Stimulated activated naive B cell treated with anti-CD40 and anti-IgM and Interleukin-4, amounts not matched to agents 10 μg/mL and 1 μg/mL and 100 μg/mL, for 72 hours (primary cell): ENCODE data around the gene MAEL.
"Not testable (repeated sequence)": the region's sequence is repeated elsewhere in the genome, so short reads cannot be mapped to it uniquely, and the experiment has no call there.

ENCODE experiments used
- ATAC-seq, 2 donors: fragments of 150-1000 bp; cut with Tn5 transposase; replicated peaks; 2 replicates each; pipeline ENCODE4 v1.10.0; 2021; ENCODE audit warnings: moderate library complexity in 1 of 2
- DNase-seq: peaks from one replicate; pipeline ENCODE4 v3.0.0; 2021
- H3K27ac Mint-ChIP-seq: one replicate; pipeline ENCODE4 v1.8.0; 2022; ENCODE audit warnings: mild to moderate bottlenecking, mixed read lengths
- H3K27me3 Mint-ChIP-seq, 2 donors: one replicate each; pipeline ENCODE4 v1.8.0; 2022; ENCODE audit warnings: mixed read lengths in 2 of 2
- H3K36me3 Mint-ChIP-seq, 2 donors: one replicate each; pipeline ENCODE4 v1.8.0; 2022; ENCODE audit warnings: mixed read lengths in 2 of 2, mild to moderate bottlenecking in 1 of 2
- H3K4me1 Mint-ChIP-seq, 2 donors: one replicate each; pipeline ENCODE4 v1.8.0; 2022; ENCODE audit warnings: mixed read lengths in 2 of 2, mild to moderate bottlenecking in 1 of 2
- H3K4me3 Mint-ChIP-seq, 2 donors: one replicate each; pipeline ENCODE4 v1.8.0; 2022; ENCODE audit warnings: mild to moderate bottlenecking in 2 of 2, mixed read lengths in 2 of 2, moderate library complexity in 1 of 2
- H3K9me3 Mint-ChIP-seq, 2 donors: one replicate each; pipeline ENCODE4 v1.8.0; 2022; ENCODE audit warnings: mixed read lengths in 2 of 2, mild to moderate bottlenecking in 1 of 2

The MAEL gene

DNA sequence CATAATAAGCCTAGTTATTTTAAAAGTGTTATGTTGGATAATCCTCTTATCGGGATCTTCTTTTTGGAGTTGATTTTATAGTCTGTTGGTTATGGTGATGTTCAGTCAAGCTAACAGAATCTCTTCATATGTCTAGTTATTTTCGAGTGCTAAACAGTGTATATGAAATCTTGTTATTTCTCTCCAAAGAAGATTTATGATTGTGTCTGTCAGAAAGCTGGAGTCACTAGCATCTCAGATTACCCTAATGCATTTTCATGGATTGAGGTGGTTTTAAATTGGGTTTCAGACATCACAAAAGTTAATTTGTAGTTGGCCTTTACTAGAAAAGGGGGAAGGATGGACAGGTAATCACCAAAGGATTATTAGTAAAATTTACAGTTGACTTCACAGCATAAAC lies 13.3 kb downstream of the MAEL start:
- peaks cover 7 to 16% of the 10 kb centered on the region in 2 donors for H3K9me3 Mint-ChIP-seq
- ATAC-seq = no peak
- H3K27ac Mint-ChIP-seq = no peak overlapping the region
- H3K4me1 Mint-ChIP-seq = no peaks in the 10 kb centered on the region
- DNase-seq = no peak
- H3K27me3 Mint-ChIP-seq = peaks cover 6 to 33% of the 10 kb centered on the region in 2 donors
- no peak overlapping the region for H3K4me3 Mint-ChIP-seq
- peaks cover 1 to 4% of the 10 kb centered on the region in 2 donors for H3K36me3 Mint-ChIP-seq

- Mint-ChIP-seq H3K27me3 (peaks cover 11 to 22% of the 10 kb centered on the region in 2 donors), H3K36me3 (peaks cover 1 to 4% of the 10 kb centered on the region in 2 donors), H3K4me3 (no peak overlapping the region), H3K9me3 (peaks cover 7 to 16% of the 10 kb centered on the region in 2 donors), H3K27ac (no peak overlapping the region), H3K4me1 (no peaks in the 10 kb centered on the region)
- no peak for DNase-seq
- ATAC-seq = no peak
These were observed 14.6 kb downstream of the MAEL start for GRCh38 chr1:167003711-167004110.

- Mint-ChIP-seq H3K27ac (no peak overlapping the region), H3K9me3 (no peaks in the 10 kb centered on the region), H3K27me3 (peaks cover 35 to 38% of the 10 kb centered on the region in 2 donors), H3K4me3 (no peak overlapping the region), H3K4me1 (peaks cover 2 to 7% of the 10 kb centered on the region in 2 donors), H3K36me3 (no peaks in the 10 kb centered on the region)
- no peak for ATAC-seq
- DNase-seq = no peak
These were observed 22.6 kb downstream of the MAEL start for GRCh38 chr1:167011560-167012191.

- Mint-ChIP-seq H3K27ac (no peak overlapping the region), H3K4me3 (no peak overlapping the region), H3K9me3 (no peaks in the 10 kb centered on the region), H3K4me1 (peaks cover 2 to 7% of the 10 kb centered on the region in 2 donors), H3K27me3 (peaks cover 35 to 40% of the 10 kb centered on the region in 2 donors), H3K36me3 (no peaks in the 10 kb centered on the region)
- DNase-seq (no peak), ATAC-seq (no peak)
These were observed 23.5 kb downstream of the MAEL start for GRCh38 chr1:167012570-167012969.

DNA sequence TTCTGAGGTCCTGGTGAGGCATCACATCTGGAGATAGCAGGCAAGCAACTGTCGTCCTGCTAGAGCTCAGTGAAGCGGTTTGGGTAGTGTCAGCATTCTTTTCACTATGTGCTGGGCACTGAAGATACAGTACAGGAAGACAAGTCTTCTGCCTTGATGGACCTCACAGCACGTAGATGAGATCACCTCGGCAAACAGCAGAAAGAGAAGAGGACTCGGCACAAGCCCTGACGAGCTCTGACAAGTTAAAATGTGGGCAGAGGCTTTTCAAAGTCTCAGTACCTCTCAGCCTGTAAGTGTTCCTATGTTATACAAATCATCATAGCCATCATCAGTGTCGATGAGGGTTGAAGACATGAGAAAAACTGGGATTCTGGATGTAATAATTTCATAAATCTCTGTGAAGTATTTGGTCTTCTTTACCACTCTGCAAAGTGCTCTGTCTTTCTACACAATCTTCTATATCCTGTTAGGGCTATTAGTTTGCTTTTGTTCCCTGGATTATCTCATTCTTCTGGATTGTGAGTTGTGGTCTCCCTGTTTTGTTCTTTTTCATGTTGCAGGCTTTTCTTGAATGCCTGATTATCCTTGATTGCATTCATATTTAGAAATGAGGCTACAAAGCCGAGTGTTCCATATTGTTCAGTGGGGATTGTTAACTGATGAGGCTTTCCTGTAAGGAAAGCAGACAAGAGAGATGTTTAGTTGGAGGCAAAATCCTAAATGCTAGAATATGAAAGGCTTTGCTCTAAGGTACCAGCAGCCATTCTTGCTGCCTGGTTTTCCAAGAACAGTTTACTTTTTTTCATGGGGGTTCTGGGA lies 24.2 kb downstream of the MAEL start:
- no peak for ATAC-seq
- Mint-ChIP-seq H3K4me3 (no peak overlapping the region), H3K27ac (no peak overlapping the region), H3K27me3 (peaks cover 35 to 39% of the 10 kb centered on the region in 2 donors), H3K4me1 (peaks cover 2 to 7% of the 10 kb centered on the region in 2 donors), H3K36me3 (no peaks in the 10 kb centered on the region), H3K9me3 (no peaks in the 10 kb centered on the region)
- DNase-seq = no peak

GRCh38 chr1:167016100-167016750 lies 27.1 kb downstream of the MAEL start:
- Mint-ChIP-seq H3K4me3 (no peak overlapping the region), H3K36me3 (no peaks in the 10 kb centered on the region), H3K27ac (no peak overlapping the region), H3K4me1 (peaks cover 0 to 2% of the 10 kb centered on the region in 2 donors), H3K9me3 (no peaks in the 10 kb centered on the region), H3K27me3 (peaks cover 15 to 25% of the 10 kb centered on the region in 2 donors)
- no peak for DNase-seq
- no peak for ATAC-seq

DNA sequence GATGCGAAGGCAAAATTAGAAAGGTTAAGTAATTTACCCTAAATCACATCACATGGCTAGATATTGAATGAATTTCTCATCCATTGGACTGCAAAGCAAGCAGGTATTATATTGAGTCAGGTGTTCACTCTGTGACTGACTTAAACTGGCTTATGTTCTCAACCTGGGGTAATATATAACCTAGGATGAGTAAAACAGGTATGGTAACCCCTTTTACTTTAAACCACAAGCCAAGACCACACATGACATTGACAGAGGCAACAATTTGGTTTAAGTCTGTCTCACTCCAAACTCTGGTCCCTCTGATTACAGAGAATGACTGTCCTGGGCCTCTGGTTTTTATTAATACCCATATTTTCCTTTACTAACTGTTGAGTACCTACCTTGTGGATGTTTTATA lies 33.3 kb downstream of the MAEL start:
- ATAC-seq (no peak), DNase-seq (no peak)
- Mint-ChIP-seq H3K27ac (no peak overlapping the region), H3K36me3 (no peaks in the 10 kb centered on the region), H3K27me3 (peaks cover 14 to 25% of the 10 kb centered on the region in 2 donors), H3K9me3 (no peaks in the 10 kb centered on the region), H3K4me1 (peaks cover 4 to 7% of the 10 kb centered on the region in 2 donors), H3K4me3 (no peak overlapping the region)

- ATAC-seq, H3K36me3 Mint-ChIP-seq, DNase-seq, H3K9me3 Mint-ChIP-seq, H3K27ac Mint-ChIP-seq, H3K4me3 Mint-ChIP-seq, H3K4me1 Mint-ChIP-seq: not testable (repeated sequence)
- peaks cover 31 to 40% of the 10 kb centered on the region in 2 donors for H3K27me3 Mint-ChIP-seq
These were observed 40.5 kb downstream of the MAEL start for GRCh38 chr1:167029553-167029952.

DNA sequence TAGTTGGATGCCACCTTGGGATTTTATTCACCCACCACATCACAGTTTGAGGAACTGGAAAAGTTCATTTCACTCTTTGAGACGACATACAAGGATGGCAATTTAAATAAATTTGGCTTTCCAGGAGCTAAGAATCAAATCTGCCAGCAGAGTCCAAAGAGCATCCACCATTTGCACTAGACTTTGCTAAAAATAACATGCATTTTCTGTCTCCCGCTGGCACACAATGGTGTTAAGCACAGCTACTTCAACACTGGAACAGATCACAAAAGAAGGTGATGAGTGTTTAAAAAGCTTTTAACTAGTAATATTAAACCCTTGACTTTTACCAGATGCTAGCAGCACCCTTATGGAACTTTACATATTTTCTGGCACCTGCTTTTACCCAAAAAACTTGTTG lies 44.6 kb downstream of the MAEL start:
- Mint-ChIP-seq H3K36me3 (no peaks in the 10 kb centered on the region), H3K9me3 (no peaks in the 10 kb centered on the region), H3K27ac (no peak overlapping the region), H3K27me3 (peaks cover 6 to 9% of the 10 kb centered on the region in 2 donors), H3K4me1 (no peaks in the 10 kb centered on the region), H3K4me3 (no peak overlapping the region)
- no peak for DNase-seq
- no peak for ATAC-seq

DNA sequence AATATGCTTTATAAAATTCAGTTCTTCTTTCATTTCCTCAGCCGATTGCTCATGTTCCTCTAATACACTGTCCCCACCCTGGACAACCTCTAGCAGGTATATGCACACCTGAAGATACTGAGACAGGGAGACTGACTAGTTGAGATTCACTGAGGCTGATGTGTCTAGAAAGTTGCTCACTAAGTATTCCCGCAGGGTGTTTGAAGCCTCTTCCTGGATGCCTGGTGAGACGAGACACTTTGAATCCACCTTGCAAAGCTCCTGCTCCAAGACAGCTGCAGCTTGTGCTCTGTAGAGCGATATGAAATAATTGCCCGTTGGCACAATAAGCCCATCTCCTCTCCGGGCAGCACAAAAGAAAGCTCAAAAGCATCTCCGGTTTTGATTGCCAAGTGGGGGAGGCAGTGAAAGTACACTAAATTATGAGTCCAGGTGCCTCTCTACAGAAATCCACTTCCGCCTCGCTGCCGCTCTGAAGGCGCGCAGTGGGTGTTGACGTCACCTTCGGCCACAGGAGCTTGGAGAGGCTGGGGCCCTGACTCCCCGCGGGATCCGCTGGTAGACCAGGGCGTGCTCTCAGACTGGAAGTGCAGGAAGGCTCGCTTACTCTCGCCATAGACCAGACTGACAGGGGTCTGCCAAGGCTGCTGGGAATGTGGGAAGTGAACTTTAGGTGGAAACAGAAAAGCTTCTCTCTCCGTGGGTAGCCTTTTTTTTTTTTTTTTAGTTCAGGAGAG lies 54.8 kb downstream of the MAEL start:
- Mint-ChIP-seq H3K27ac (peak overlapping the region; percentile 83), H3K36me3 (no peaks in the 10 kb centered on the region)
- peak; percentile 98 to 99 for ATAC-seq

DNA sequence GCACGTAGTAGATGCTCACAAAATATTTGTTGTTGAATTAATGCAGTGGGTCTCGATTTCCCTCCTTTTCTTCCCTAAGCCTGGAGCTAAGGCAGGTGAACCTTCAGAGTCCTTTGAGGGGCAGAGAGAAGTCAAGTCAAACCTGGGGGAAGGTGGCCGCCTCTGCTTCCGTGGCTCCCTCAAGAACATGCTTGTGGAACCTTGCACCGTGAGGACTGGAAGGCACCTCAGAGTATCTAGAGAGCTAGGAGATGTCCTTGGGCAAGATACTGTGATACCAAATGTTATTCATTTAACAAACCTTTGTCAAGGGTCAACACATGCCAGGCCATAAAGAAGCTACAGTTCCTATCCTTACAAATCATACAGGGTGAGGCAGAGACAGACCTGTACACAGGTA lies 62.8 kb downstream of the MAEL start:
- H3K36me3 Mint-ChIP-seq = no peaks in the 10 kb centered on the region
- no peak for DNase-seq
- no peak for ATAC-seq
- H3K4me1 Mint-ChIP-seq = no peaks in the 10 kb centered on the region
- no peaks in the 10 kb centered on the region for H3K27me3 Mint-ChIP-seq
- no peak overlapping the region for H3K4me3 Mint-ChIP-seq
- no peak overlapping the region for H3K27ac Mint-ChIP-seq
- no peaks in the 10 kb centered on the region for H3K9me3 Mint-ChIP-seq

More for the DNA sequence above, 54.8 kb downstream of the MAEL start:
- peak overlapping the region; percentile 88 to 92 for H3K4me3 Mint-ChIP-seq
- no peaks in the 10 kb centered on the region for H3K9me3 Mint-ChIP-seq
- H3K4me1 Mint-ChIP-seq = peaks cover 9 to 19% of the 10 kb centered on the region in 2 donors
- DNase-seq = peak; percentile 61
- peaks cover 8 to 17% of the 10 kb centered on the region in 2 donors for H3K27me3 Mint-ChIP-seq

DNA sequence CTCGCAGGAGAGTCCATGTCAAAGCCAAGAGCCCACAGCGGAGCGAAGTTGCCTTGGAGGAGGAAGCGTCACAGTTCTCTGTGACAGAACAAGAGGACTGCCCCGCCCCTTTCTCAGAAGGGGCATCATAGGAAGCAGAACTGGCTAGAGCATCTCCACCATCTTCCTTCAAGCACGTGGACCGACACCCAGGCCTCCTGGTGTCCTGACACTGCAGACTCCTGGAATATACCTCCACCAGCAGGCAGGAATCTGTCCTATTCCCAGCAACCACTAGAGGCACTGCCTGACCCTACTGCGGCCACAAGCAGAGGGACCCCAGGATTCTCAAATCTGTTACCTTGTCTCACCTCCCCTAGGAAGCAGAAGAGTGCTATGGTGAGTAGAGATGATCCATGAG lies 63.3 kb downstream of the MAEL start:
- Mint-ChIP-seq H3K27me3 (no peaks in the 10 kb centered on the region), H3K4me3 (no peak overlapping the region), H3K4me1 (no peaks in the 10 kb centered on the region), H3K36me3 (no peaks in the 10 kb centered on the region), H3K9me3 (no peaks in the 10 kb centered on the region), H3K27ac (no peak overlapping the region)
- DNase-seq (no peak), ATAC-seq (no peak)

DNA sequence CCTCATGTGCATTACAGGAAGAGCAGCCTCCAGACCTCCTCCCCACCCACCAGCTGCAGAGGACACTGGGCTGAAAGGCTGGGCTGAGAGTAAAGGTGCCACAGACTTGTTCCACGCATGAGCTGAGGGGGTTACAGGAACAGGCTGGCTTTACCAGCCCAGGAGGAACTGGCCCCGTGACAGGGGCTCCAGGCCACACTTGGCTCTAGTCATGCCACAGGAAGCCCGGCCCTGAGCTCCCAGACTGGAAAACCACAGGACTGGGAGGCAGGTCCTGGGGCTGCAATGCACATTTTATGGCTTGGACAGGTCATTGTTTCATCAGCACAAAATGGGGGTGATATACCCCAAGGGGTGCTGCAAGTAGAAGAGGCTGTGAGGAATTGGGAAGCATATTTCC lies 65.5 kb downstream of the MAEL start:
- H3K4me3 Mint-ChIP-seq = no peak overlapping the region
- H3K27me3 Mint-ChIP-seq = no peaks in the 10 kb centered on the region
- no peaks in the 10 kb centered on the region for H3K9me3 Mint-ChIP-seq
- ATAC-seq (no peak), DNase-seq (no peak)
- peaks cover 2 to 7% of the 10 kb centered on the region in 2 donors for H3K4me1 Mint-ChIP-seq
- H3K27ac Mint-ChIP-seq = no peak overlapping the region
- no peaks in the 10 kb centered on the region for H3K36me3 Mint-ChIP-seq

GRCh38 chr1:167054946-167055630 lies 66.0 kb downstream of the MAEL start:
- no peaks in the 10 kb centered on the region for H3K36me3 Mint-ChIP-seq
- no peak for DNase-seq
- ATAC-seq = no peak

More at GRCh38 chr1:167054946-167055630, 66.0 kb downstream of the MAEL start:
- H3K27ac Mint-ChIP-seq = no peak overlapping the region
- no peaks in the 10 kb centered on the region for H3K27me3 Mint-ChIP-seq
- H3K4me3 Mint-ChIP-seq = no peak overlapping the region
- peaks cover 2 to 7% of the 10 kb centered on the region in 2 donors for H3K4me1 Mint-ChIP-seq
- H3K9me3 Mint-ChIP-seq = no peaks in the 10 kb centered on the region
